Progenitor cell of endocrine pancreas (in vitro differentiated cells): ENCODE data around the gene KLRC4. TPM values are rescaled to one million over a fixed set of nuclear protein-coding genes. Genes with fewer than 3 reads are reported as not detected.
"Not testable (repeated sequence)": the region's sequence is repeated elsewhere in the genome, so short reads cannot be mapped to it uniquely, and the experiment has no call there.

Experiments
- DNase-seq: peaks from one replicate; pipeline ENCODE4 v3.0.0; 2021; ENCODE audit warnings: low spot score; ENCODE audit not compliant: unreplicated experiment
- H3K27ac Mint-ChIP-seq: 2 replicates; pipeline ENCODE4 v1.8.0; 2021; ENCODE audit warnings: mild to moderate bottlenecking, moderate library complexity, mixed read lengths
- H3K27me3 Mint-ChIP-seq: 2 replicates; pipeline ENCODE4 v1.8.0; 2021; ENCODE audit warnings: mixed read lengths
- H3K36me3 Mint-ChIP-seq: 2 replicates; pipeline ENCODE4 v1.8.0; 2022; ENCODE audit warnings: mixed read lengths; ENCODE audit not compliant: insufficient read depth
- H3K4me1 Mint-ChIP-seq: 2 replicates; pipeline ENCODE4 v1.8.0; 2021; ENCODE audit warnings: low read depth, mixed read lengths
- H3K4me3 Mint-ChIP-seq: 2 replicates; pipeline ENCODE4 v1.8.0; 2021; ENCODE audit warnings: low read depth, mild to moderate bottlenecking, moderate library complexity, mixed read lengths
- H3K9me3 Mint-ChIP-seq: 2 replicates; pipeline ENCODE4 v1.8.0; 2021; ENCODE audit warnings: low read depth, mixed read lengths
- CTCF ChIP-seq: fragments of 200-600 bp; sonication (generic); IDR thresholded peaks from one replicate; pipeline ENCODE4 v1.5.0; 2021; ENCODE audit warnings: antibody characterized with exemption, mild to moderate bottlenecking; ENCODE audit not compliant: unreplicated experiment
- total RNA-seq: library from RNA; stranded (reverse); gene quantifications from 2 replicates; pipeline ENCODE4 v1.2.1, GENCODE V29; 2021

KLRC4 gene
- total RNA-seq, 1 donor from 2014 or later: not detected

- H3K4me3 Mint-ChIP-seq, H3K9me3 Mint-ChIP-seq, H3K27me3 Mint-ChIP-seq, H3K36me3 Mint-ChIP-seq, DNase-seq, H3K4me1 Mint-ChIP-seq, H3K27ac Mint-ChIP-seq: not testable (repeated sequence)
These were observed 10.8 kb upstream of the KLRC4 start, which contains the start of gene KLRC3 for GRCh38 chr12:10420334-10420733. Gene KLRC3 (minus strand): TSS chr12:10420595. CDS start chr12:10420550, 45 bp downstream.

GRCh38 chr12:10408842-10409241 is 715 bp downstream of the KLRC4 start:
- no peak for DNase-seq
- no peaks in the 10 kb centered on the region for H3K4me1 Mint-ChIP-seq
- no peaks in the 10 kb centered on the region for H3K36me3 Mint-ChIP-seq
- no peak for TF ChIP-seq CTCF
- no peak overlapping the region for H3K27ac Mint-ChIP-seq
- peaks cover 7% of the 10 kb centered on the region for H3K9me3 Mint-ChIP-seq
- no peaks in the 10 kb centered on the region for H3K27me3 Mint-ChIP-seq
- H3K4me3 Mint-ChIP-seq: no peak overlapping the region

- Mint-ChIP-seq H3K4me1 (no peaks in the 10 kb centered on the region), H3K27ac (no peak overlapping the region), H3K4me3 (no peak overlapping the region), H3K27me3 (no peaks in the 10 kb centered on the region), H3K9me3 (peaks cover 7% of the 10 kb centered on the region), H3K36me3 (no peaks in the 10 kb centered on the region)
- no peak for DNase-seq
- TF ChIP-seq CTCF: no peak
These were observed 2.8 kb downstream of the KLRC4 start for GRCh38 chr12:10406725-10407124.

GRCh38 chr12:10405294-10405693 is 4.3 kb downstream of the KLRC4 start:
- DNase-seq: no peak
- no peak for TF ChIP-seq CTCF
- Mint-ChIP-seq H3K27ac (no peak overlapping the region), H3K9me3 (peaks cover 7% of the 10 kb centered on the region), H3K4me1 (no peaks in the 10 kb centered on the region), H3K4me3 (no peak overlapping the region), H3K36me3 (no peaks in the 10 kb centered on the region), H3K27me3 (no peaks in the 10 kb centered on the region)

- Mint-ChIP-seq H3K4me1 (no peaks in the 10 kb centered on the region), H3K4me3 (no peak overlapping the region), H3K36me3 (no peaks in the 10 kb centered on the region), H3K27ac (no peak overlapping the region), H3K27me3 (no peaks in the 10 kb centered on the region), H3K9me3 (peaks cover 7% of the 10 kb centered on the region)
- TF ChIP-seq CTCF: no peak
- DNase-seq: no peak
These were observed 4.8 kb downstream of the KLRC4 start for GRCh38 chr12:10404798-10405197.

GRCh38 chr12:10400829-10401228 is 8.7 kb downstream of the KLRC4 start:
- no peak for DNase-seq
- H3K36me3 Mint-ChIP-seq: peaks cover 2% of the 10 kb centered on the region
- H3K9me3 Mint-ChIP-seq: peaks cover 7% of the 10 kb centered on the region
- peaks cover 2% of the 10 kb centered on the region for H3K4me1 Mint-ChIP-seq
- H3K27me3 Mint-ChIP-seq: no peaks in the 10 kb centered on the region
- no peak for TF ChIP-seq CTCF
- no peak overlapping the region for H3K27ac Mint-ChIP-seq
- no peak overlapping the region for H3K4me3 Mint-ChIP-seq
